GM10248 (cell line): ENCODE results near the gene ZFP36.

Experiments
- CTCF ChIA-PET: fragments of 300-600 bp; sonication (Branson Sonifier 250); formaldehyde crosslinking; extraction: SDS; loops from one replicate; lab custom pipeline; 2021; ENCODE audit warnings: antibody characterized with exemption; lab: Yijun Ruan, JAX
- POLR2A ChIA-PET: fragments of 350-650 bp; sonication (Branson Sonifier 250); formaldehyde crosslinking; extraction: SDS; loops from one replicate; lab custom pipeline; 2020; ENCODE audit warnings: antibody characterized with exemption; lab: Yijun Ruan, JAX
- DNase-seq: peaks from one replicate; pipeline ENCODE4 v3.0.0; 2012; ENCODE audit errors: extremely low spot score
- TF ChIP-seq, protein P1 (sequence below): IDR thresholded peaks from 2 replicates; pipeline ENCODE4 v1.5.1; 2012; ENCODE audit warnings: mild to moderate bottlenecking, low read depth; ENCODE audit errors: extremely low read depth, missing control alignments, control extremely low read depth

The ZFP36 gene

DNA sequence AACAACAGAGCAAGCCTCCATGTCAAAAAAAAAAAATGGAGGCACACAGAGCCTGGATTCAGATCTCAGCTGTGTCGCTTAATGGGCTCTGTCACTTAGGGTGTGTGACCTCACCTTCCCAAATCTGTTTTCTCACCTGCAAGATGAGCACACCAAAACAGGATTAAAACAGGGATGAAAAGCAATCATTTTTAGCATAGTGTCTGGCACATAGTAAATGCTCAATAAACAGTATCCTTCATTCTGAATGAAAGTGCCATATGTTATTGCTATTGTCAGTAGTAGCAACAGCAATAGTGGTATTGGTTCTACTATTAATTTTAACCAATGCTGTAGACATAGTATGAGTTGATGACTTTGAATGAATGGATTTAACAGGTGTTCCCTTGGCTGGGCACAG is 41.1 kb upstream of the ZFP36 start:
- TF ChIP-seq, protein P1, sequence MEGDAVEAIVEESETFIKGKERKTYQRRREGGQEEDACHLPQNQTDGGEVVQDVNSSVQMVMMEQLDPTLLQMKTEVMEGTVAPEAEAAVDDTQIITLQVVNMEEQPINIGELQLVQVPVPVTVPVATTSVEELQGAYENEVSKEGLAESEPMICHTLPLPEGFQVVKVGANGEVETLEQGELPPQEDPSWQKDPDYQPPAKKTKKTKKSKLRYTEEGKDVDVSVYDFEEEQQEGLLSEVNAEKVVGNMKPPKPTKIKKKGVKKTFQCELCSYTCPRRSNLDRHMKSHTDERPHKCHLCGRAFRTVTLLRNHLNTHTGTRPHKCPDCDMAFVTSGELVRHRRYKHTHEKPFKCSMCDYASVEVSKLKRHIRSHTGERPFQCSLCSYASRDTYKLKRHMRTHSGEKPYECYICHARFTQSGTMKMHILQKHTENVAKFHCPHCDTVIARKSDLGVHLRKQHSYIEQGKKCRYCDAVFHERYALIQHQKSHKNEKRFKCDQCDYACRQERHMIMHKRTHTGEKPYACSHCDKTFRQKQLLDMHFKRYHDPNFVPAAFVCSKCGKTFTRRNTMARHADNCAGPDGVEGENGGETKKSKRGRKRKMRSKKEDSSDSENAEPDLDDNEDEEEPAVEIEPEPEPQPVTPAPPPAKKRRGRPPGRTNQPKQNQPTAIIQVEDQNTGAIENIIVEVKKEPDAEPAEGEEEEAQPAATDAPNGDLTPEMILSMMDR = no peak
- ChIA-PET POLR2A (no interaction called here), CTCF (interaction anchor here (2.1 kb wide), 1 partner anchor 167 kb away, joined by 4 read pairs; the partner anchor contains the start of gene EID2B)
- DNase-seq = no peak

DNA sequence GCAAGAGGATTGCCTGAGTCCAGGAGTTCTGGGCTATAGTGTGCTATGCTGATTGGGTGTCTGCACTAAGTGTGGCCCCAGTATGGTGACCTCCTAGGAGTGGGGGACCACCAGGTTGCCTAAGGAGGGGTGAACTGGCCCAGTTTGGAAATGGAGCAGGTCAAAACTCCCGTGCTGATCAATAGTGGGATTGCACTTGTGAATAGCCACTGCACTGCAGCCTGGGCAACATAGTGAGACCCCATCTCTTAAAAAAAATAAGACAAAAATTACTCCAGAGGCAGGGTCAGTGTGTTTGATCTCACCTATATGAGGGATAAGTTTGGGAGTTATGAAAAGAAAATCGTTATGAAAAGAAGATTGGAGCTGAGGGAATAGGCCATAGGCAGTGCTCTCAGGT is 37.4 kb upstream of the ZFP36 start:
- ChIA-PET CTCF (interaction anchor here (1.0 to 2.4 kb wide), 4 partner anchors 10 to 29 kb away, joined by 3 to 9 read pairs (median 6); no protein-coding TSS in a partner anchor), POLR2A (interaction anchor here (0.6 kb wide), 1 partner anchor 11 kb away, joined by 3 read pairs; no protein-coding TSS in a partner anchor)
- DNase-seq = no peak
- TF ChIP-seq, protein P1 = no peak

DNA sequence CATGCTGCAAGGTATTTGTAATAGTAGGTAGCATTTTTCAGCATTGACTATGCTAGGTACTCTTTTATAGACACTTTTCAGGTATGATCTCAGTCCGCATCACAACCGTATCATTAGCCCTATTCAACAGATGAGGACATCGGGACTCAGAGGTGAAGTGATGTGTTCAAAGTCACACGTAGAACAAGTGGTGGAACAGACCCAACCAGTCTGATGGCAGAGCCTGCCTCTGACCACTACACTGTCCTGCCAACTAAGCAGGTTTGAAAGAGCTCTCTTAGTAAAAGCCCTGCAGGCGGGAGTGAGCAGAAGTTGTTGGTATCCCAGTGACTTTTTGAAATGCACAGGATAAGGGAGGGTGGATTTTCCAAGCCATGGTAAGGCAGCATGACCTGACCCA is 35.9 kb upstream of the ZFP36 start:
- ChIA-PET CTCF (interaction anchor here (1.4 to 1.5 kb wide), 3 partner anchors 20 to 132 kb away, joined by 3 to 8 read pairs (median 4); partner anchors contain the start of genes MED29 and PAF1), POLR2A (no interaction called here)
- no peak for DNase-seq
- TF ChIP-seq, protein P1 = no peak

DNA sequence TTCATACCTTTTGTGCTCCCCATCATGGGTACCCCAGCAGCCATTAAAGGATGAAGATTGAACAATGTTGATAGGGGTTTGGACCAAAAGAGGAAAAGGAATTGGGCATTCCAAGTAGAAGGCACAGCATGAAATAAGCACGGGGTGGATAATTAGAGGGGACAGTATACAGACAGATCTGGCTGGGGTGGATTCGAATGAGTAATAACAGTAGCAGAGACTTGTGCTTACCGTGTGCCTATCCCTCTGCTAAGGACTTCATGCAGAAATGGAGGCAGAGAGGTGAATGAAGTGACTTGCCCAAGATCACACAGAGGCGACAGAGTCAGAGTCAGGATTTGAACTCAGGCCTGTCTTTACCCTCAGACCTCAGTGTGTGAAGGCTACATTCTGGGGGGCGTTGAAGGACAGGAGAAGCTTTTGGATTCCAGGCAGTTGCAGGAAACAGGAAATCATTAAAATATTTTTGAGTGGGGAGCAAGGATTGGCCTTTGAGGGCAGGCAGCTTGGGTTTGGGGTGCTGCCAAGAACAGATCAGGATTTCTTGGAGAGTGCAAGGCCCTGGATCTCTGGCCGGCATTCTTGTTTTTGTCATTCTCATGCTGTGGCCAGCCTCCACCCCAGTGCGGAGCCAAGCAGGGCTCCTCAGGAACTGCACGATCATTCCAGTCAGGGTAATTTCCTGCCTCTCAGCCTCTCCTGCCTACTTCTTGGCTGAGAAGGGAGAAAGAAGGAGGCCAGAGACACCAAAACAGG is 34.4 kb upstream of the ZFP36 start:
- ChIA-PET CTCF (no interaction called here), POLR2A (no interaction called here)
- DNase-seq = no peak
- TF ChIP-seq, protein P1 = no peak

DNA sequence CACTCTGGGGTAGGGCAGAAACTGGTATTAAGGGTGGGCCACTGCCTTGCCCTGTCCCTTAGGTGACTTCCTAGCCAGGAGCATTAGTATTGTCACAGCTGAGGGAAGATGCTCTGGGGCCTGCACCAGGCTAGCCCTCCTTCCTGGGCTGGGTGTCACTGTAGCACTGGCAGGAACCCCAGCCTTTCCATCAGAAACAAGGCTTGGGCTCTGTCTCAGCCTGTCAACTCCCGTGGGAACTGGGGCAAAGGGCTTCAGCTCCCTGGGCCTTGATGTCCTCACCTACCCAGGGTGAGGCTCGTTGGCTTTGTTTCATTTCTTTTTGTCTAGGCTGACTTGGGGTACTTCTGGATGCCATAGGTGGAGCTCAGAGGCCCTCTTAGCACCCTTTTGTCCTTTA is 33.7 kb upstream of the ZFP36 start:
- POLR2A ChIA-PET = no interaction called here
- CTCF ChIA-PET = interaction anchor here (1.1 kb wide), 1 partner anchor 12 kb away, joined by 3 read pairs; no protein-coding TSS in a partner anchor
- DNase-seq = no peak
- TF ChIP-seq, protein P1 = no peak

DNA sequence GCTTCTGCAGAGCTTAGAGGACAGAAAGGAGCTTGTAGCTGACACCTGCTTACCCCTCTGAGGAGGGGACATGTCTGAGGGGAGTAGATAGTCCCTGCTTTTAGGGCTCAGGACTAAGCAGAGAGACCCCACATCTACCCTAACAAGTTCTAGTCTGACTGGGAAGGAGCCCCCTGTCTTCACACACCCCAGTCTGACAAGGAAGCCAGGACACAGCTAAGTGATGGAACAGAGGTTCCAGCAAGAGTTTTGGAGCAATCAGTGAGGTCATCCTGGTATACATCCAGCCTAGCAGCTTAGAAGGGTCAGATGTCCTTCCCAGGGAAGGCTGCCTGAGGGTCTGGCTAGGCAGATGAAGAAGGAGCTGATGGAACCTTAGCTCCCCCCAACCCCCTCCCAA is 30.7 kb upstream of the ZFP36 start:
- DNase-seq = no peak
- TF ChIP-seq, protein P1 = no peak
- ChIA-PET CTCF (interaction anchor here (1.0 to 1.3 kb wide), 4 partner anchors 9 to 25 kb away, joined by 3 to 5 read pairs (median 4); no protein-coding TSS in a partner anchor), POLR2A (interaction anchor here (1.4 kb wide), 1 partner anchor 10 kb away, joined by 3 read pairs; no protein-coding TSS in a partner anchor)
